ENCODE data around the gene CDHR2.
A peak's percentile ranks its signal among the peaks of the same experiment; 100 is the strongest.

Gene CDHR2

DNA sequence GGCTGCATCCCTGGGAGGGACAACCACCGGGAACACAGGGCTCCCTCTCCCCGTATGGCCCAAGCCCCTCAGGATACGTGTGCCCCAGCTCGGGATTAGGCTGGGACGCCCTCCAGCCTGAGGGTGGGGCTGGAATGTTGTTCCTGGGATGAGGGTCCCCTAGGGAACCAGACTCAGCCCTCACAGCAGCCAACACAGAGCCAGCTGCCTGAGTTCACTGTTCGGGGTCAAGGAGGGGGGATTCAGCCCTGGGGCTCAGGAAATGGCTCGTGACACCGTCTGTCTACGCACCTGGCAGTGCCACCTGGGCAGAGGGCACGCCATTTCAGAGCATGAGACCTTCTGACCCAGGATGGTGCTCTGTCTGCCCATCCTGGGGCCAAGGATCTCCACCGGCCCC, 20.8 kb upstream of the CDHR2 start:
- DNase-seq (ENCODE audit: low read depth, low spot score), result no peak

DNA sequence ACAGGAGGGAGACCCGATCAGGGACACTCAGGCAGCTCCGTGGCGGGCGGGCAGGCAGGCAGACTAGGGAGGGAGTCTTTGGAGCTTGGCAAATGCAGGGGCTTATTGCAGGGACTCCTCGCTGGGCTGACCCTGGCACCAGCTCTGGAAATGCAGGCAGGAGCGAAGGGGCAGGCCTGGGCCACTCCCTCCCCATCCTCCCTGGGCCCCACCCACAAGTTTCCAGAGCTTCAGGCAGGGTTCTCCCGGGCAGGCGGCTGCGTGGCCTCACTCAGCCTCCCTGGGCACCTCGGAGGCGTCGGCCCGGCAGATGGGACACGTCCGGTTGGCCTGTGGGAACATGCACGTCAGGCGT, 20.4 kb upstream of the CDHR2 start:
- DNase-seq (ENCODE audit: low read depth, low spot score), result no peak

DNA sequence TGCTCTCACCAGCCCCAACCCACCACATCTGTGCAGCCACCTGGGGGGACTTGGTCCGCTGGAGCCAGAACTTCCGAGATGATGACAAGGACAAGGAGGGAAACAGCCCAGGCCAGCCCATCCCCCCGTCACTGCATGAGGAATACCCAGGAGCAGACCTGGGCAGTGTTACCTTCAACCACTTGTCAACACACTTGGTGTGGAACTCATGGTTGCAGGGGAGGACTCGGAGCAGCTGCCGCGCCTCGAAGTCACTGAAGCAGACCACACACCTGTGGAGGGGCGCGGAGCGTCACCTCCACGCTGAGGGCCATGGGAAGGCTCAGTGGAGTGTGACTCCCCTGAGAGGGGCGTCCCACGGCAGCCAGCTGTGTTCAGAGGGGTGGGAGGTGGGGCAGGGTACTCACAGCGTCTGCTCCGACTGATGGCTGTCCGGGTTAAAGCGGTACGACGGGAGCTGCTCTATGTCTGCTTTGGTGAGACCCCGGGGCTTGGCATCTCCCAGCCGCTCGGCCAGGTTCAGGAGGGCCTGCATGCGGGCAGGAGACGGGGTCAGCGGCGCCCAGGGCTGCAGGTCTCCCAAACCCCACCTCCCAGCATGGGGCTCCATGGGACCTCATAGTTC, 19.9 kb upstream of the CDHR2 start:
- DNase-seq (ENCODE audit: low read depth, low spot score), result no peak

DNA sequence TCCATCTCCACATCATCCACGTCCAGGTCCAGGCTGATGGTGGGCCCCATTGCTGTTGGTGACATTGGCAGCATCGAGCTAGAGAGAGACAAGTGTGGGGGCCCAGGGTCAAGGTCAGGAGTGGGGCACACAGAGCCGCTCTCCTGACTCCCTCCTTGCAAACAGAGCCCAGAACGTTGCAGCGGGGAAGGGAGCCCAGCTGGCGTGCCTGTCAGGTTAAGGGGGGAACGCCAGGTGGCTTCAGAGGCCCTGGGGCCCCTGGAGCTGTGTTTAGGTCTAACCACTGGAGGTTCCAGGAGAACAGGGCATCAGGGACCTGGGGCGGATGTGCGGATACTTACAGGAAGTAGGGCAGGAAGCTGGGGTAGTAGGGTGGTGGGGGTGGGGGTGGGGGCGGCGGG, 19.4 kb upstream of the CDHR2 start:
- DNase-seq (ENCODE audit: low read depth, low spot score), result no peak

DNA sequence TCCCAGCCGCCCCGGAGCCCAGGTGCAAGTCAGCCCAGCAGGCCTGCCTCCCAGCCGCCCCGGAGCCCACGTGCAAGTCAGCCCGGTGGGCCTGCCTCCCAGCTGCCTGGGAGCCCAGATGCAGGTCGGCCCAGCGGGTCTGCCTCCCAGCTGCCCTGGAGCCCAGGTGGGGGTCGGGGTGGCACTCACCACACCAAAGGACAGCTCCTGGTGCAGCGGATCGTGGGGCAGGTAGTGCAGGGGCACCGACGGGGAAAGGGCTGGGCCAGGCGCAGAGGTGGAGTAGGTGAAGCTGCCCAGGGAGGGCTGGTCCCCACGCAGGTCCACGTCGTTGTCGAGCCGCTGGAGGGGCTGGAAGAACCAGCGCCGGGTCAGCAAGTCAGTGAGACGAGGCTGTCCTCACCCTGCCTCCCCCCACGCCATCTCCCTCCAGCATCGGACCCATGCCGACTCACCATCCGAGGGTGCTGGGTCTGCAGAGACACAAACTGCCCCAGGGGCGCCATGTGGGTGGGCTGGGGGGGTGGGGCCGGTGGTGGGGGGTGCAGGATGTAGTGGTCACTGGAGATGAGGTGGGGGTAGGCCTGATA, 18.7 kb upstream of the CDHR2 start:
- no peak for DNase-seq (ENCODE audit: low read depth, low spot score)

DNA sequence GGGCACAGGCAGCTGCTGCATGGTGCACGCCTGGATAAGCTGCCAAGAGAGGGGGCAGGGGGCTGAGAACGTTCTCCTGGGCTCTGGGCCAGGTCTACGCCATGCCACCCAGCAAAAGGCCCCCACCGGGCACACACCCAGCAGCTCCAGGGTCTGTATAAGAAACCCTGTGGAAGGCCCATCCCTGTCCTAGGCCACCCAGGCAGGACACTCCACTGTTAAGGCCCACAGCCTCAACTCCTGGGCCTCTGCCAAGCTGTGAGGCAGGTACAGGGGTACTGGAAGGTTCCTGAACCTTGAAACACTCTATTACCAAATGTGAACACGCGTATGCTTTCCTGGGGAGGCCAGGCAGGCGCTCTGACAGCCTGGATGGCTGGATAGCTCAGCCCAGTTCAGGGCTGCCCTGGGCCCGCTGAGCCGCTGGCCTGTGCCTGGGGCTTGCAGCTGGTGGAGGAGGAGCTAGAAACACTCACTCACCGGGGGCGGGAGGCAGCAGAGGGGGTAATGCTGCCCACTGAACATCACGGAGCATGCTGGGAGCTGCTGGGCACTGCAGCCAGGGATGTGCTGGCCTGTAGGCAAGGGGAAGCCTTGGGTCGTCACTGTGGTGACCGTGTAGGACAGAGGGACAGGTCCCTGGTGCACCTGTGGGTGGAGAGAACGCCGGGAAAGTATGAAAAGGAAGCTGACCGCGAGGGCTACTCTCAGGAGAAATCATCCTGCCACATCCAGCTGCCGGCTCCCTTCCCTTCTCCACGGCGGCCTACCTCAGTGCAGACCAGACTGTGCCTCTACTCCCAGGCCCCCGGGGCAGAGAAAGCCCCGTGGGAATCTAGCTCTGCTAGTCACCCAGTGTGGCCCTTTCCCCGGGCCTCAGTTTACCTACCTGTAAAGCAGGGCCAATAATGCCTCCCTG, 17.9 kb upstream of the CDHR2 start:
- DNase-seq (ENCODE audit: low read depth, low spot score), result peak; percentile 50

DNA sequence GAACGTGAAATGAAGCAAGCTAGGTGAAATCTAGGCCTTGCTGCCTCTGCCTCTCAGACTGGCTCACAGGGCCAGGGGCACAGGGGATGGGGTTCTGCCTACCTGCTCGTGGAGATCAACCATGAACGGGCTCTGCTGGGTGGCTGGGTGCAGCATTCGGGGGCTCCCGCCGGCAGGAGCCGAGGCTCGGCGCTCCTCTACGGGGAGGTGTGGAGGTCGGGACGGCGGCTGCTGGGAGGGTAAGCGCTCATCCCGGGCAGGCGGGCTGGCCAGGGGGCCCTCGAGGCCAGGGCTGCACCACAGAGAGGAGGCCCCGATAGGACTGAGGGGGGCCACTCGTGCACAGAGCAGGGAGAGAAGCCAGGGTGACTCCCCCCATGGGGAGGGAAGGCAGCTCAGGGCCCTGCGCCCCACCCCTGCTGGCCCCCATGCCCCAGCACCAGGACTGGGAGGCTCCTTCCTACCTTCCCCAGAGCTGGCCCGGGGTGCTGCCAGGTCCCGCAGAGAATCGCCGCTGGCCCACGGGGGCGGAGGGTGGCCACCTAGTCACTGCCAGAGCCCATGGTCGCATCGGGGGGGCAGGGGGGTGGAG, 17.1 kb upstream of the CDHR2 start:
- DNase-seq (ENCODE audit: low read depth, low spot score), result no peak

DNA sequence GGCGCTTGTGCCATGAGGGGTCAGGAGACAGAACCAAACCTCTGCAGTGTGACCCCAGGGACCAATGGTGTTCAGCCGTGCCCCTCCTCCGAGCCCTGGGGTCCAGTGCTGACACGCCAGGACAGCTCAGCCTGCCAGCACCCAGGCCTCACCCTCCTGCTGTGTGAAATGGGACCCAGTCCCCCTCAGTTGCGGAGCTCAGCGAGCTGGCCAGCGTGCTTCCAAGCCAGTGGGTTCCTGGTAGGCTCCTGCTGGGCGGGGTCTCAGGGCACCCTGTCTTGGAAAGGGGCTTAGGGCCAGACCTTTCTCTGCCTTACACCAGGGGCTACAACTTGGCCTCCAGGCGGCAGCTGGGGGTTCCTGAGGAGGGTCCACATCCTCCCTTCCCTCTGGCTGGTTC, 16.3 kb upstream of the CDHR2 start:
- DNase-seq (ENCODE audit: low read depth, low spot score), result no peak

DNA sequence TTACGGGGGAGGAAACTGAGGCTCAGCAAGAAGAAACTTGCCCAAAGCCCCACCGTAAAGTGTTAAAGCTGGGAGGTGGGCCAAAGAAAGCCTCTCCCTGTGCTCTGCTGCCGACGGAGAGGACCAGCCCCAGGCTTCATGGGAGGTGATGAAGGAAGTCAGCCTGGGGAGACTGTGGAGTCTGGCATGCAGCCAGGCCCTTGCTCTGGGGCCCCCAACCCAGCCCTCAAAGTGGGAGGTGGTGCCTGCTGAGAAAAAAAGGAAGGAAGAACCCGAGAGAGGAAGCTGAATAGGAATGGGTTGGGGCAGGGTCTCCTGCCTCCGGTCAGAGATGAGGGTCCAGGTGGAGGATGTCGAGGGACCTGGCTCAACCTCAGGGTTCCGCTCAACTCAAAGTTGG, 15.8 kb upstream of the CDHR2 start:
- DNase-seq (ENCODE audit: low read depth, low spot score), result no peak

DNA sequence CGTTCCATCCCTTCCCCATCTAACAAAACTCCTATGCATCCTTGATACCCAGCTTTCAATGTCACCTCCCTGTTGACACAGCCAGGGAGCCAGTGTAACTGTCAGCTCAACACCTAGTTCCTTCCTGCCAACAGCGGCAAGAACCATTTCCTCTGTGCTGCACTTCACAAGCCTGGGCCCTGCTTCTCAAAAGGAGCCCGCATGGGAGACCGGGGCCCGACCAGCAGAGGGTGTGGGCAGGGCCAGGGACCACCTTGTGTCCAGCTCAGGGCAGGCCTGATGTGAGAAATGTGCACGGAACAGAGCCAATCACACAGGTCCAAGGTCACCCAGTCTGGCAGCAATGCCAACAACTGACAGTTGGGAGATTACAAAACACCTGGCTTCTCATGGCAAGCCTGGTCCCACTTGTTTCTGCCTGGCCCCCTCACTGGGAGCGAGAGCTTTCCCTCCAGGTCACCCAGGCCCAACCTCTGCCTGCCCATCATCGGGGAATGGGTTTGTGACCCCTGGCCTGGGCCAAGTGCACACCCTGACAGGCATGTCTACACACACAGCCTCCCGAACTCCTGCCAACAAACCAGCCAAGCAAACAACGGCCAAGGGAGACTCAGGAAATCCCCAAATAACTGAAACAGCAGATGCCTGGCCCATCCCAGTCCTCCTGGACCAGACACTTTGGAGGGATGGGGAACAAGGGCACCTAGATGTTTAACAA, 15.1 kb upstream of the CDHR2 start:
- no peak for DNase-seq (ENCODE audit: low read depth, low spot score)

DNA sequence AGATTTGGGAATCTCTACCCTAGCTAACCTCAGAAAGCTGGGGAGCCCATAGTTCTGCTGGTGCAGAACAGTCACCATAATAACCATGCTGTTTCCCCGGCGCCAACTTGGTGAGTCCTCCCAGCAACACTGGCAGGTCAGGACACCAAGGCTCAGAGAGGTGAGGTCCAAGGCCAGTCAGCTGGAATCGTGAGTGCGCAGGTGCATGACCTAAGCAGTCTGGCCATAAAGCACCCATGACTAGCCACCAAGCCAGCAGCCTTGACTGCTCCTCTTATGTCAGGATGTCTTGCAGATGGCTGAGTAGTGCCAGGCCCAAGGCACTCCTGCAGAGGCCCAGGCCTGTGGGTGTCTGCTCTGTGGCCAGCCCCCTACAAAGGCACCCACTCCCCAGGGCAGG, 14.5 kb upstream of the CDHR2 start:
- DNase-seq (ENCODE audit: low read depth, low spot score), result no peak

DNA sequence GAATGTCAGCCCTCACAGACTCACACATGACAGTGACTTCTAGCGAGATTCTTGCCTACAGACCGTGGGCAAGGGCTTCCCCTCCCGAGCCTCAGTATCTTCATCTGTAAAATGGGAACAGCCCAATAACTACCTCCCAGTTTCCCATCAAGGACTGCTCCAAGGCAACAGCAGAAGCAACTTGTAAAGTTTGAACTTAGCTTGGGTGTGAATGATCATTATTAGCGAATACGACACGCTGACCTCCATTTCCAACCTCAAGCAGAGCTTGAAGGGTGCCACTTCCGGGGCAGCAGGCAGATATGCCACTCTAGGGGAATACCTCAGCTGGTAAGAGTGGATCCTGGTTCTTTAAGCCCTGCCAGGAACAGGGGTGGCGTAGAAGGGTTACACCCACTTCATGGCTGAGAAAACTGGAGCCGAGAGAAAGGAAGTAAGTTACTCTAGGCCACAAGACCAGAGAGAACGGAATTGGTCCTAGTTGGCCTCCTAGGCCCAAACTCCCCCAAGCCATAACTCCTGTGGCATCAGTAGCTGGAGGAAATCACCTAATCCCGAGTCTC, 14.0 kb upstream of the CDHR2 start:
- no peak for DNase-seq (ENCODE audit: low read depth, low spot score)

DNA sequence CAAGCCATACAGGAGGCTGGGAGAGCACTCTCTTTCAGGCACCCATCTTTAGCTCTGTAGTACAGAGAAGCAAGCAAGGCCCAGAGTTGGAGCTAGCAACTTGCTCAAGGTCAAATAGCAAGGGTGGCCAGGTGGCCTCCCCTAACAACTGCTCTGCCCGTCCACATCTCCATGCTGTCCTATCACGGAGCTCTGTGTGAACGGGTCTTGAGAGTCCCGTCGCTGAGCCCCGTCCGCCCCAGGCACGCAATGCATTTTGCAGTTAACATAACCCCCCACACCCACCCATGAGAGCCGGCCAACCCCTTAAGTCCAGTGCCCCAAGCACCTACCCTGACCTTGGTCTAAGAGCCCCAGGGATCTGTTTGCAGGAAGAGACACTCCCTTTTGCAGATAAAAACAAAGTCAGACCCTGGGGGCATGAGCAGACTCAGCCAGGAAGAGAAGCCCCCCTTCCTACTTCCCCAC, 13.4 kb upstream of the CDHR2 start:
- no peak for DNase-seq (ENCODE audit: low read depth, low spot score)

DNA sequence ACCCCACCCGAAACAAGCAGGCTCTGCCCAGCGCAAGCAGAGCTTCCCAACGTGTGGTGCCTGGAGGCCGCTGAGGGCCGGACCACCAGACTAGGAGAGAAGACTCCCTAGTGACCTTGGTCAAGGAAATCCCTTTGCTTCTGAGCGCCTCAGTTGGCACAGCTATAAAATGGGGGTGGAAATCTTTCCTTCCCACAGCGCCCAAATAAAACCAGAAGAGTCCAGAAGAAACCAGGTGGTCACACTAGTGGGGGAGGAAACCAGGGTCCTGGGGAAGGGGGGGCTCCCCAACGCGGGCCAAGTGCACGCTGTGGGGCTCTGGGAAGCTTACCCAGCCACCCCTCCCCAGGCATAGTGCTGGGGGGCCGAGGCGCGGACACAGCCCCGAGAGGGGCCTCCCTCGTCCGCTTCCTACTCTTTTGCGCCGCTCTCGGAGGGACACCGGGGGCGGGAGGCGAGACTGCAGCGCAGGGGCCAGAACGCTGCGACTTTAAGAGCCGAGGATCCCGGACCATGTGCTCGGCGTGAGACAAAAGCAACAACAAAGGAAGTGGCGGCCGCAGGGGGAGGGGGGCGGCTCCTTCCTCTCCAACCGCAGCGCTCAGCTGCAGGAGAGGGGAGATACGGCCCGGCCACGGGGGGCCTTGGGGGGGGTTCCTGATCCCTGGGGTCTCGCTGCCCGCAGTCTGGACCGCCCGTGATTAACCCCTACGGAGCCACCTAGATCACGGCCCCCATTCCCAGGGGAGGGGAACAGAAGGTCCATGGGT, 12.8 kb upstream of the CDHR2 start:
- DNase-seq (ENCODE audit: low read depth, low spot score), result peak; percentile 41

DNA sequence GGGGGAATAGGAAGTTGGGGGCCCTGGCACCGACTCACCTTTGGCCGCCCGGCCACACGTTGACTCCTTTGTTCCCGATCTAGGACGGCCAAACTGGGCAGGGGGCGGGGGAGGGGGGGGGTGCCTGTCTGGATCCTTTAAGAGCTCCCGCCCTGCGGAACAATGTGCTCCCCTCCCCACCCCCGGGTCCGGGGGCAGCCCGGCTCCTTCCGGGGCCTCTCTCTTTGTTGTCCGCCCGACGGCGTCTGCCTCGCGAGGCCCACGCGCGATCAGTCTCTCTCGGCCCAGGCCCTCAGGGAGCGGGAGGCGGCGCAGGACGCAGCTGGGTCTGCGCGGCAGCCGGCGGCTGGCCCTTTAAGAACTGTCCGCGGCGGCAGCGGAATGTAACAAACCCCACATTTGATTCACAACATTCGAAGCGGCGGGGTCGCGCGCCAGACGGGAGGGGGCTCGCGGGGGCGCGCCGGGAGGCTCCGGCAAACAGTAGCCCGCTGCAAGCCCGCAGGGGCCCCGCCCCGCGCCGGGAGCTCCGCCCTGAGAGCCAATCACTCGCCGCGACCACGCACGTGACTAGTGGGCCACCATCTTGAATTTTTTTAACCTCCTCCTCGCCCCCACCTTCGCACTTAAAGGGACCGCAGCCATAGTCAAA, 12.1 kb upstream of the CDHR2 start, which contains the start of gene RNF44:
TSS of gene RNF44 (minus strand) at position 501 of the 652 bp plus-strand sequence. CDS start 4,930 bp downstream, outside the sequence.
- peak; percentile 93 for DNase-seq (ENCODE audit: low read depth, low spot score)

DNA sequence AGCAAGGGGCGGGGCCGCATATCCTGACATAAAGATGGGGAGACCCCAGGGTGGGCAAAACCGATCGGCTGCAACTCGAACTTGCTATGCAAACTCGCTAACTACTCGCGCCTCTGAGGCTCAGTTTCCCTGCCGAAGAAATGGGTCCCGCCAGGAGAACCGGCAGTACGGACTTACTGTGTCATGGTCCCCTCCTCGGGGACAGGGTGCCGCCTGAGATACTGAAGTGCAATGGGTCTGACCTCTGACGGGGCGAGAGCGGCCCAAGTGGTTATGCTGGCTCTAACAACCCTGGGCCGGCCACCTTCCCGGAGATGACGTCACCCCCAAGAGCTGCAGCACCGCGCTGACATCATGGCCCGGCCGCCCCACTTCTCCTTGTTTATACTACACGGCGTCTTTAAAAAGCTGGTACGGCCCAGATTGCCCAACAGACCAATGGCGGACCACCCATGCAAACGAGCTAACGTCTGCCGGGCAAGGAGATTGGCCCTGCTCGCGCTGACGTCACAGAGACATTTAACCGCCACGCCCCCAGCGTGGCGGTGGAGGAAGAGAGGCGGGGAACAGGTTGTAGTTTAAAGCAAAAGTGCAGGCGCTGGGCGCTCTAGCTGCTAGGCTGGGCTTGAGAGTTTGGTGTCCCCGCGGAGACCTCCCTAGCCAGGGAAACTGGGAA, 11.4 kb upstream of the CDHR2 start:
- peak; percentile 98 for DNase-seq (ENCODE audit: low read depth, low spot score)

DNA sequence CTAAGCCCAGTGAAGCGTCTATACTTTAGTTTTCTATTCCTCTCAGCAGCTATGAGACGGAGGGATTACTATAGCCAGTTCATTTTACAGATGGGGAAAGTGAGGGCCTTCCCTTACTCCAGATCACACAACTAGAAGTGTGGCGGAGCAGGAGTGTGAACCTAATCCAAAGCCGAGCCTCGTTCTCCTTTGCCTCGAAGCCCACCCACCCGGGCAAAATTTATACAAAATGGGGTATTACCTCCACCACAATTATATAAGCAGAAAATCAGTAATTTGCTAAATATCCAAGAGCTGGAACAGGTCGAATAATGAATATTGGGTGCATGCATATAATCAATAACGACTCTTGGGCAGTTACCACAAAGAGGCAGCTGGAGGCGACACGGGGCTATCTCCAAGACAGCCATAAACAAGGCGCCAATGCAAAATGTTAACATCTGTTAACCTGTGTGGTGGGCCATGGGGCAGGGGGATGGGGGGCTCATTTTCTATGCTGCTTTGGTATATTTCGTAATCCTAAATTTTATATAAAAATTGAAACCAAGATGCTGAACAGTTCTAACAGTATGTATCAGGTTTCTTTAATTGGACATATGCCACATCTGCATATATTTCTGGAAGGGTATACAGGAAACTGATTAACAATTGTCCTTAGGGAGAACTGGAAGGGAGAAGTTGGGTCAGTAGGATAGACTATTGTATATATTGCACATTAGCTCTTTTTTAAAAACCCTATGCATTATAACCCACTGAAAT, 10.7 kb upstream of the CDHR2 start:
- DNase-seq (ENCODE audit: low read depth, low spot score), result no peak

DNA sequence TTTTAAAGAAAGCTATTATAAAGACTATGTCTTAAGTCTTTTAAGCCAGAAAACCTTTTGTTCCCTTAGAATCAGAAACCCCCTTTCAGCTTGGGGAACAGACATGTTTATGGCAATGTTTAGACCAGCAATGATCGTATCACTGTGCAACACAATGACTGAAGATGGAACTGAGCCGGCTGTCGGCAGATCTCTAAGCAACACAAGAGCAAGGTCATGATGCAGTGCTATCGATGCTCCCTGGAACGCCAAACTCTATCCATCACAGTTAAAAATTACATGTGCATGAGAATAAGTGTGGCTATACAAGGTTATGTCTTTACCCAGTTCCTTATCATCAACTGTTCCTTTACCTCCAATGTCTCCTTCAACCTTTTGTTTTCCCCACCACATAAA, 10.2 kb upstream of the CDHR2 start:
- no peak for DNase-seq (ENCODE audit: low read depth, low spot score)

DNA sequence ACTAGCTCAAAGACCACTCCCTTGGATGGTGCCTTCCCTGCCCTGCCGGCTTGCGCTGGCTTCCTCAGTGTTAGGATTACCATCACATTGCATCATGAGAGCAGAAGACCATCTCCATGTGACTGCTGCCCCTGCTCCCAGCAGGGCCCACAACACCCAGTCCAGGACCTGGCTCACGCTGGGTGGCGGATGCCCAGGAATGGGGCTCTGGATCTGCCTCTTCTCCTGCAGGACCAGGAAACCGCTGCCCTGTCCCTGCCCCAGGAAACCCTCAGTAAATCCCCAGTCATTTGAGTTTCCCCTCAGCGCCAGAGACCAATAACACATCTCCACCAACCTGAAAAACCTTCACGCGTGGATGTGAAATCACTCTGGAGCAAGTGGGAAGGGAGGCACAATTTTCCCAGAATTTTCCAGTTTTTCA, 8.7 kb upstream of the CDHR2 start:
- DNase-seq (ENCODE audit: low read depth, low spot score), result no peak

All from brain pericyte (primary cell).